K562 (cell line): ENCODE data around the gene COL15A1. TPM values are rescaled to one million over a fixed set of nuclear protein-coding genes. Genes with fewer than 3 reads are reported as not detected.

ENCODE experiments used
- ATAC-seq: fragments of 200-7000 bp; cut with Tn5 transposase; 3 replicates; pipeline ENCODE4 v1.9.1; 2020; ENCODE audit warnings: moderate library complexity
- BruUV-seq: library from RNA; stranded (reverse); fragments of 400-500 nt; replicated peaks from 2 replicates; lab custom pipeline; 2021; lab: Mats Ljungman, UMichigan
- CTCF ChIA-PET: fragments of 300-600 bp; formaldehyde crosslinking; extraction: SDS; loops from one replicate; lab custom pipeline; 2021; ENCODE audit warnings: low intra/inter-chr PET ratio; lab: Yijun Ruan, JAX
- POLR2A ChIA-PET: fragments of 300-600, 350-650 bp; sonication (Branson Sonifier 250); formaldehyde crosslinking; extraction: SDS; loops from one replicate; lab custom pipeline; 2021; ENCODE audit warnings: antibody characterized with exemption, inconsistent platforms; lab: Yijun Ruan, JAX
- DNase-seq, 4 experiments: peaks; one replicate each; pipeline versions ENCODE4 v3.0.0 to v3.0.0-alpha.2; 2011 to 2018; ENCODE audit warnings: low spot score in 3 of 4, mixed read lengths in 3 of 4; ENCODE audit errors: extremely low read depth in 1 of 4
- FAIRE-seq: peaks from 2 replicates; lab custom pipeline; 2011; peaks lifted over from hg19 to GRCh38; lab: Jason Lieb, UNC
- H2AFZ ChIP-seq: 2 replicates; pipeline ENCODE4 v1.6.0; 2011; ENCODE audit warnings: low read depth, low read length, control low read depth, inconsistent platforms
- H3K27ac ChIP-seq: fragments of 200-600 bp; 3 replicates; pipeline ENCODE4 v1.8.0; 2011; ENCODE audit warnings: low read depth, mild to moderate bottlenecking, control low read depth, inconsistent platforms, low read length, moderate library complexity, mixed read lengths; ENCODE audit errors: extremely low read depth
- H3K27me3 ChIP-seq, 2 experiments: fragments of 300-600 bp in 1 of 2; 2 replicates in 1 of 2; 3 replicates in 1 of 2; pipeline versions ENCODE4 v1.6.0 to v1.8.0; 2011; ENCODE audit warnings: inconsistent platforms in 2 of 2, low read length in 2 of 2, mild to moderate bottlenecking in 1 of 2, mixed read lengths in 1 of 2, moderate library complexity in 1 of 2; ENCODE audit not compliant: control insufficient read depth in 2 of 2, insufficient read depth in 2 of 2
- H3K36me3 ChIP-seq: fragments of 300-600 bp; 3 replicates; pipeline ENCODE4 v1.8.0; 2011; ENCODE audit warnings: mild to moderate bottlenecking, low read length, inconsistent platforms; ENCODE audit not compliant: control insufficient read depth, insufficient read depth
- H3K4me1 ChIP-seq, 2 experiments: fragments of 200-600 bp in 1 of 2; replicated peaks in 1 of 2; 2 replicates in 1 of 2; 3 replicates in 1 of 2; pipeline versions ENCODE4 v1.5.1 to v1.8.0; 2011; ENCODE audit warnings: inconsistent platforms in 2 of 2, low read length in 2 of 2, mild to moderate bottlenecking in 1 of 2, mixed read lengths in 1 of 2, moderate library complexity in 1 of 2; ENCODE audit not compliant: control insufficient read depth in 2 of 2, insufficient read depth in 2 of 2
- H3K4me2 ChIP-seq: 2 replicates; pipeline ENCODE4 v1.6.1; 2011; ENCODE audit warnings: low read length, control low read depth, inconsistent platforms, mixed read lengths; ENCODE audit not compliant: insufficient read depth
- H3K4me3 ChIP-seq: fragments of 200-600 bp; sonication (generic), shearing (Covaris generic); 2 replicates; pipeline ENCODE4 v1.5.1; 2016; ENCODE audit warnings: control low read depth, inconsistent platforms
- H3K79me2 ChIP-seq: fragments of 200-600 bp; 3 replicates; pipeline ENCODE4 v1.8.0; 2011; ENCODE audit warnings: low read length, inconsistent platforms; ENCODE audit not compliant: control insufficient read depth, insufficient read depth
- H3K9ac ChIP-seq, 2 experiments: 2 replicates each; pipeline versions ENCODE4 v1.6.0 to v1.6.1; 2011; ENCODE audit warnings: low read depth in 2 of 2, low read length in 2 of 2, control low read depth in 1 of 2, inconsistent platforms in 1 of 2, mild to moderate bottlenecking in 1 of 2, mixed read lengths in 1 of 2; ENCODE audit not compliant: insufficient read depth in 1 of 2
- H3K9me1 ChIP-seq: one replicate; pipeline ENCODE4 v1.6.0; 2011; ENCODE audit warnings: inconsistent platforms, mild to moderate bottlenecking, low read length, moderate library complexity; ENCODE audit not compliant: control insufficient read depth, insufficient read depth
- H3K9me3 ChIP-seq: replicated peaks from 2 replicates; pipeline ENCODE4 v1.5.1; 2011; ENCODE audit warnings: low read depth, low read length, inconsistent platforms; ENCODE audit not compliant: control insufficient read depth, insufficient read depth
- H4K20me1 ChIP-seq: replicated peaks from 2 replicates; pipeline ENCODE4 v1.6.1; 2011; ENCODE audit warnings: low read length, inconsistent platforms, mixed read lengths; ENCODE audit not compliant: control insufficient read depth, insufficient read depth
- ARHGAP35 ChIP-seq: fragments of 450-650 bp; IDR thresholded peaks from 2 replicates; pipeline ENCODE4 v1.6.1; 2018; ENCODE audit not compliant: partially characterized antibody
- ARID3B ChIP-seq: fragments of 250-450 bp; sonication (Bioruptor Pico); IDR thresholded peaks from 2 replicates; pipeline ENCODE4 v1.4.0; 2020; ENCODE audit warnings: borderline replicate concordance
- CREB3 ChIP-seq: fragments of 450-650 bp; conservative IDR thresholded peaks from 2 replicates; pipeline ENCODE4 v1.6.1; 2016; ENCODE audit warnings: missing genetic modification characterization, low read depth, mild to moderate bottlenecking, missing compliant biosample characterization, moderate library complexity
- DACH1 ChIP-seq: fragments of 450-650 bp; IDR thresholded peaks from 2 replicates; pipeline ENCODE4 v1.6.1; 2018; ENCODE audit not compliant: partially characterized antibody
- E2F3 ChIP-seq: fragments of 250-450 bp; sonication (Bioruptor Pico); IDR thresholded peaks from 2 replicates; pipeline ENCODE4 v1.4.0; 2020; ENCODE audit warnings: mild to moderate bottlenecking
- ESRRB ChIP-seq: fragments of 250-450 bp; sonication (Bioruptor Pico); IDR thresholded peaks from 2 replicates; pipeline ENCODE4 v1.5.0; 2020; ENCODE audit warnings: mild to moderate bottlenecking, moderate library complexity, borderline replicate concordance
- FOXJ2 ChIP-seq: fragments of 200-800 bp; sonication (Bioruptor generic); IDR thresholded peaks from 2 replicates; pipeline ENCODE4 v1.6.1; 2016; ENCODE audit warnings: missing genetic modification characterization, missing compliant biosample characterization
- HIVEP1 ChIP-seq: fragments of 250-450 bp; sonication (Bioruptor Pico); IDR thresholded peaks from 2 replicates; pipeline ENCODE4 v1.4.0; 2020; ENCODE audit warnings: mild to moderate bottlenecking
- MECOM ChIP-seq: fragments of 250-450 bp; sonication (Bioruptor Pico); IDR thresholded peaks from 2 replicates; pipeline ENCODE4 v1.8.0; 2022; ENCODE audit warnings: inconsistent platforms
- NFE2 ChIP-seq: IDR thresholded peaks from 2 replicates; pipeline ENCODE4 v1.6.1; 2014; ENCODE audit warnings: antibody characterized with exemption, low read depth
- NFYB ChIP-seq: IDR thresholded peaks from 2 replicates; pipeline ENCODE4 v1.6.1; 2011; ENCODE audit warnings: mild to moderate bottlenecking, moderate library complexity; ENCODE audit not compliant: insufficient read length; ENCODE audit errors: extremely low read depth
- OTX1 ChIP-seq: fragments of 450-650 bp; formaldehyde crosslinking; IDR thresholded peaks from 2 replicates; pipeline ENCODE4 v1.4.0; 2022; ENCODE audit warnings: mild to moderate bottlenecking
- RBM25 ChIP-seq: fragments of 200-400 bp; formaldehyde crosslinking; IDR thresholded peaks from 2 replicates; pipeline ENCODE4 v1.6.1; 2018; ENCODE audit warnings: low read length, low read depth, moderate library complexity; ENCODE audit not compliant: severe bottlenecking
- SPI1 ChIP-seq: IDR thresholded peaks from 2 replicates; pipeline ENCODE4 v1.6.1; 2011; ENCODE audit warnings: low read depth, low read length, control low read depth, borderline replicate concordance
- VEZF1 ChIP-seq: fragments of 200-800 bp; sonication (Bioruptor generic); IDR thresholded peaks from 2 replicates; pipeline ENCODE4 v1.6.1; 2017; ENCODE audit warnings: missing genetic modification characterization, missing compliant biosample characterization
- ZFX ChIP-seq: sonication (generic); formaldehyde crosslinking; IDR thresholded peaks from 2 replicates; pipeline ENCODE4 v1.8.0; 2022; ENCODE audit warnings: mild to moderate bottlenecking, missing genetic modification reagents, moderate library complexity
- ZKSCAN8 ChIP-seq: fragments of 200-800 bp; sonication (Bioruptor generic); IDR thresholded peaks from 2 replicates; pipeline ENCODE4 v1.6.1; 2016; ENCODE audit warnings: missing genetic modification characterization, missing compliant biosample characterization
- ZNF165 ChIP-seq: fragments of 250-450 bp; sonication (Bioruptor Pico); IDR thresholded peaks from 2 replicates; pipeline ENCODE4 v1.4.0; 2020; ENCODE audit warnings: borderline replicate concordance
- ZNF584 ChIP-seq: fragments of 200-800 bp; sonication (Bioruptor generic); IDR thresholded peaks from 2 replicates; pipeline ENCODE4 v1.6.1; 2016; ENCODE audit warnings: low read depth, mild to moderate bottlenecking, missing genetic modification characterization, missing compliant biosample characterization
- WGBS: fragments of 100-300 bp; shearing (Covaris generic); methylation state at CpG from one replicate; pipeline ENCODE4 v1.1.6; 2016; ENCODE audit warnings: low coverage, mixed read lengths; ENCODE audit not compliant: insufficient coverage; ENCODE audit errors: missing lambda C conversion rate; 5-methylcytosine and 5-hydroxymethylcytosine counted together
- in situ Hi-C: fragments of 300-500 bp; cut with MboI; formaldehyde crosslinking; loops from 4 replicates; pipeline ENCODE4 v1.15.0; 2018; ENCODE audit warnings: inconsistent platforms, mixed read lengths
- intact Hi-C: fragments of 100-400 bp; cut with micrococcal nuclease; formaldehyde crosslinking; loops from 2 replicates; pipeline ENCODE4 v1.14.2; 2022
- polyA plus RNA-seq, 8 experiments: library from polyadenylated mRNA; depleted of rRNA in 4 of 8; stranded (reverse) in 5 of 8; unstranded in 3 of 8; fragments of >200 nt; fragmentation: Nextera tagmentation in 2 of 8; fragmentation: Illumina TruSeq in 1 of 8; extraction: Ambion mirVana in 2 of 8; extraction: Trizol in 1 of 8; gene quantifications; 2 replicates each; pipeline versions ENCODE4 v1.2.1 to v1.2.3, GENCODE V29; 2011 to 2014; ENCODE audit warnings: inconsistent platforms in 1 of 8, missing spikeins in 1 of 8
- total RNA-seq, 7 experiments: library from RNA; depleted of rRNA in 6 of 7; stranded (reverse); fragments of >200 nt in 6 of 7; fragmentation: Illumina TruSeq in 2 of 7; extraction: Trizol in 2 of 7; gene quantifications; 2 replicates each; pipeline versions ENCODE4 v1.2.1 to v1.2.3, GENCODE V29; 2011 to 2021; ENCODE audit warnings: low replicate concordance in 1 of 7

COL15A1 gene
- total and polyA plus RNA-seq, 9 of the 15 experiments (the other 6 are each of a cell fraction or from before 2014, with no cell fraction given): 0.46 to 5.1 (median 2.6) TPM

- Histone ChIP-seq H3K36me3 (no peaks in the 10 kb centered on the region), H3K27me3 (no peaks in the 10 kb centered on the region), H3K79me2 (no peaks in the 10 kb centered on the region), H3K4me2 (peak overlapping the region; percentile 70), H3K9ac (peak overlapping the region in 1 of 2 experiments; percentile 60; a peak in 1 of 4 replicates), H3K4me3 (no peak overlapping the region), H3K4me1 (peaks cover 13 to 50% of the 10 kb centered on the region in 2 experiments), H3K27ac (peak overlapping the region; percentile 83), H3K9me3 (no peaks in the 10 kb centered on the region), H3K9me1 (no peaks in the 10 kb centered on the region), H4K20me1 (no peaks in the 10 kb centered on the region), H2AFZ (peak overlapping the region; percentile 86)
- in situ Hi-C loops (no loop called here), intact Hi-C loops (loop anchor here (5.0 kb wide), 1 partner anchor 50 kb away; the partner anchor contains the start of gene TGFBR1)
- CTCF ChIA-PET: no interaction called here
- ATAC-seq (no peak), DNase-seq (no peak), FAIRE-seq (no peak)
- POLR2A ChIA-PET: interaction anchor here (0.6 to 1.3 kb wide), 5 partner anchors 8 to 908 kb away, joined by 3 to 9 read pairs (median 3); no protein-coding TSS in a partner anchor
- WGBS: 59% methylated on average over 5 of the region's 5 CpGs
- no TSS peak for BruUV-seq
- TF ChIP-seq VEZF1 (CRISPR knock-in tag) (no peak), OTX1 (CRISPR knock-in tag) (no peak), ZNF165 (CRISPR knock-in tag) (no peak), RBM25 (peak; percentile 98), SPI1 (peak; percentile 32; the same call in 1 of the 2 replicates), ZKSCAN8 (peak; percentile 28), HIVEP1 (CRISPR knock-in tag) (no peak), MECOM (no peak), ZNF584 (peak; percentile 13; the same call in 1 of the 2 replicates), DACH1 (no peak), NFYB (no peak), ARHGAP35 (no peak), NFE2 (0 out of 2 replicates have a peak, but pooled peaks have one; percentile 2), E2F3 (CRISPR knock-in tag) (no peak), ESRRB (no peak), FOXJ2 (tag) (no peak), CREB3 (tag) (no peak), ARID3B (CRISPR knock-in tag) (no peak), ZFX (CRISPR knock-in tag) (no peak)
Observed at GRCh38 chr9:99056886-99057664, 113.4 kb downstream of the COL15A1 start.
